Esophagus squamous epithelium (tissue), 5 donors: ENCODE measurements around the gene MRRF. TPM values are rescaled to one million over a fixed set of nuclear protein-coding genes. Genes with fewer than 3 reads are reported as not detected.

Source experiments
- DNase-seq: peaks from one replicate; lab custom pipeline; 2025; lab: John Stamatoyannopoulos, UW
- H3K27ac ChIP-seq, 4 donors: fragments of 200-600 bp; sonication (generic); one replicate each; pipeline ENCODE4 v1.5.1; 2016 to 2019; ENCODE audit warnings: mild to moderate bottlenecking in 1 of 4
- H3K27me3 ChIP-seq, 4 donors: fragments of 200-600 bp; sonication (generic); 1 replicate in 3 of 4; 2 replicates in 1 of 4; pipeline versions ENCODE4 v1.5.1 to v1.6.0; 2017 to 2021; ENCODE audit warnings: antibody characterized with exemption in 1 of 4
- H3K36me3 ChIP-seq, 3 donors: fragments of 200-600 bp; sonication (generic); one replicate each; pipeline ENCODE4 v1.5.1; 2016 to 2019
- H3K4me1 ChIP-seq, 3 donors: fragments of 200-600 bp; sonication (generic); one replicate each; pipeline ENCODE4 v1.5.1; 2017 to 2019
- H3K4me3 ChIP-seq, 4 donors: fragments of 200-600 bp; sonication (generic); 1 replicate in 3 of 4; 2 replicates in 1 of 4; pipeline ENCODE4 v1.5.1; 2016 to 2019; ENCODE audit warnings: mild to moderate bottlenecking in 2 of 4, moderate library complexity in 1 of 4
- H3K9me3 ChIP-seq, 3 donors: fragments of 200-600 bp; sonication (generic); one replicate each; pipeline ENCODE4 v1.5.1; 2016 to 2019
- CTCF ChIP-seq, 6 experiments: fragments of 450-650 bp in 4 of 6; fragments of 200-600 bp in 2 of 6; sonication (generic) in 2 of 6; IDR thresholded peaks; one replicate each; pipeline ENCODE4 v1.5.1; 2016 to 2019; ENCODE audit warnings: antibody characterized with exemption in 6 of 6, mild to moderate bottlenecking in 4 of 6, moderate library complexity in 4 of 6
- POLR2A ChIP-seq, 4 donors: fragments of 450-650 bp; IDR thresholded peaks; one replicate each; pipeline ENCODE4 v1.6.1; 2017; ENCODE audit warnings: antibody characterized with exemption in 4 of 4, mild to moderate bottlenecking in 4 of 4, moderate library complexity in 3 of 4
- WGBS, 2 donors: methylation state at CpG; one replicate each; pipeline ENCODE4 v1.1.5; 2018; 5-methylcytosine and 5-hydroxymethylcytosine counted together
- intact Hi-C: fragments of 100-400 bp; cut with DNase I; formaldehyde crosslinking; loops from one replicate; pipeline ENCODE4 v1.15.0; 2022
- total RNA-seq, 4 donors: library from RNA; depleted of rRNA; stranded (reverse); fragments of >200 nt; gene quantifications; one replicate each; pipeline ENCODE4 v1.1.0, GENCODE V29; 2016
- donor health status: DM: yes; HTN: yes; CAD: no.

MRRF gene
- total RNA-seq, 4 donors from 2014 or later = 23.9 to 48.6 (median 40.4) TPM

DNA sequence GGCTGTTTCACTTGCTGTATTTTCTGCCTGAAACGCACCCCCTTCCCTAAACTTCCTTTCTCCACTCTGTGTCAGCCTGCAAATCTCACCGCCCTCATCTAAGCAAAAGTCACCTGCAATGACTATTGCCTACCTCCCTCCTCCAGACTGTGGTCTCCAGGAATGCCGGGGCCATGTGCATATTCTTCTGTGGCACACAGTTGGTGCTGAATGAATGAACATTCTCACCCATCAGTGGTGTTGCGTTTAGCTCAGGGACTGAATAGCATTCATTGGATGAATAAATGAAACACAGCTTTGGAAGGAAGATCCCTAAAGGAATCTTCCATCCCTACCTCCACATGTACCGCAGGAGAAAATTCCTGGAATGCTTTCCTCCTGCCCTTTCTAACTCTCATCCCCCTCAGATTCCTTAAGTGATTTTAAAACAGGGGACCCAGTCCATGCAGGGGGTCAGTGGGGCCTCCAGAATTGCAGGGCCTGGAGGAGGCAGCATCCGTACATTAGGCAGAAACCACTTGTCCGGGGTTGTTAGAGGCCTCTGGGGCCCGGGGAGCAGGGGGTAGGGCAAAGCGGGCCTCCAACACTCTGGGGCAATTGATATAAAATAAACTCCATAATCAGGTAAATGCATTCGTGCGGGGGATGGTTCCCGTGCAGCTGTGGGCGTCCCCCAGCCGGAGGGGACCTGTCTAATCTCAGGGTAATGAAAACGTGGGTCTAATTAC, 77.8 kb downstream of the MRRF start:
- Histone ChIP-seq H3K9me3 (no peaks in the 10 kb centered on the region), H3K4me3 (no peak overlapping the region), H3K27ac (no peak overlapping the region), H3K36me3 (no peaks in the 10 kb centered on the region), H3K27me3 (peaks cover 0 to 3% (median 0%) of the 10 kb centered on the region in 4 donors), H3K4me1 (peaks cover 4 to 26% (median 6%) of the 10 kb centered on the region in 3 donors)
- DNase-seq = no peak
- 81 to 86% methylated on average over 11 to 13 of the region's 15 CpGs for WGBS, 2 donors
- intact Hi-C loops = no loop called here
- TF ChIP-seq CTCF (IDR thresholded peaks at IDR 0.05) (no peak), POLR2A (IDR thresholded peaks at IDR 0.05) (no peak)

DNA sequence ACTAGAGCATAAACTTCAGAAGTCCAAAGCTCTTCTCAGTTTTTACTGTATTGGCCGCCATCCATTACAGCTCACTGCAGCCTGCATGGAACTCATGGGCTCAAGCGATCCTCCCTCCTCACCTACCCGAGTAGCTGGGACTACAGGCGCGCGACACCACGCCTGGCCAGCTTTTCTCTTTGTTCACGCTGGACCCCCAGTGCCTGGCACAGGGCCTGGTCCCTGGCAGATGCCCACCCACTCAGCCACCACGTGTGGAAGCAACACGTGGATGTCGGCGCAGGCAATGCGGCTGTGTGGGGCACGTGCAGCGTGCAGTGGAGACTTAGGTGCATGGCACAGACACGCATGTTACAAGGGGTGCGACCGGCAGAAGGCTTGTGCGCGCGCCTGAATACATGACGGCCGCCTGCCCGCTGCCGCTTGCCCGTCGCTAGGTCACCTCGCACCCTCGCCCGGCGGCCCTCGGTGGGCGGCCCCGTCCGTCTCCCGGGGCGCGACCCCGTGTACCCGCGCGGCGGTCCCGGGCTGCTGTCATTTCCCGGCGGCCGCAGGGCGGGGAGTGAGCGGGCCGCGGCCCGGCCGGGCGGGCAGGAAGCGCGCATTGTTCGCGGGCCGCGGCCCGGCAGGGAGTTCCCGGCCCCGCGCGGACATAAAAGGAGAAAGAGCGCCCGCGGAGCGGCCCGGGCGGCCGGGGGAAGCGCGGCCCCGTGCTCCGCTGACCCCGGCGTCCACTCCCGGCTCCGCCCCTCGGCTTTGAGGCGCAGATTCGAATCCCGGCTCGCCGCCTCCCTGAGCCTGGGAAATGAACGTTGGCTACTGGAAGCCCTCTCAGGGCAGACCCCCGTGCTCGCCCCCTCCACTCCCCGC, 82.0 kb downstream of the MRRF start:
- H3K4me3 ChIP-seq = peak overlapping the region; percentile 40 to 62 (median 54)
- intact Hi-C loops = no loop called here
- DNase-seq = no peak

DNA sequence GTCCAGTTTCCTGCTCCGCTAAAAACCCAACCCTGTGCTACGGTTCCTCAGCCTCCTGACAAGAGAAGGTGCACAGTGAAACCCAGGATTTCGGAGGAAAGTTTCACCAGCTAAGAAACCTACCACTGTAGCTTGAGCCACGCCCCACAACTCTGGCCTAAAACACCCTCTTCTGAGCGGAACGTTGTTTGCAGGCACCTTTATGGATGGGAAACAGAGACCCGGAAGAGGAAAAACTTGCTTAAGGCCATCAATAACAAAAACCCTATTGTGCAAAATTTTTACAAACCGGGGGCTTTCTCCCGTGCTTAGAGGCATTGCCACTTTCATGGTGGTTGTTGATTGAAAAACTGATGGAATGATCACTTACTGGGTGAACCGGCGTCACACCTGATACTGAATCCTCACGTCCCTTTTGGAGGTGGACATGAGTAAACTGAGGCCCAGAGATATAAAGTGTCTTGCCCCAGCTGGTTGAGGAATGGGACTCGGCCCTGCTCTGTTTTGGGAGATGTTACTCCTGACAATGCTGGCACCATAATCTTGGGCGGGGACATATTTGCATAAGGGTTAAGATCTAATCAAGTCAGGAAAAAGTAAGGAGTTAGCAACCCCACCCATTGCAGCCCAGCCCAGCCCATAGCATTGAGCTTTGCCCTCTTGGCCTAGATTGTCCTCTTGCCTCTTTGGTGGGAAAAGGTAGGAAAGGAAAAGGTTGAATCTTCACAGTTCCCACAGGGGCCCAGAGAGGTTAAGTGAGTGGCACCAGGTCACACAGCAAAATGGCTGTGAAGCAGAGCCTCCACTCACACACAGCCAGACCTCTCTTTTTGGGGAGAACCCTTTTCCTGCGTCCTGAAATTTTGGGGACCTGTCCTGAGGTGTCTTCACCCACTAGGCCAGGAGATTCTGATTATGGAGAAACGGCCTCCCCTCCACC, 82.9 kb downstream of the MRRF start:
- peaks cover 0 to 4% (median 0%) of the 10 kb centered on the region in 4 donors for H3K27me3 ChIP-seq
- no peak for TF ChIP-seq POLR2A (IDR thresholded peaks at IDR 0.05)
- no peak for DNase-seq
- intact Hi-C loops = no loop called here
- peak overlapping the region; percentile 17 to 77 (median 47) for H3K27ac ChIP-seq
- peaks cover 0 to under 1% (median 0%) of the 10 kb centered on the region in 3 donors for H3K9me3 ChIP-seq
- peaks cover 4 to 23% (median 14%) of the 10 kb centered on the region in 3 donors for H3K4me1 ChIP-seq
- peak overlapping the region; percentile 40 to 62 (median 54) for H3K4me3 ChIP-seq
- H3K36me3 ChIP-seq = no peaks in the 10 kb centered on the region
- 33 to 36% methylated on average over 10 to 14 of the region's 16 CpGs for WGBS, 2 donors

More for the DNA sequence above, 82.0 kb downstream of the MRRF start:
- peak overlapping the region; percentile 29 to 77 (median 47) for H3K27ac ChIP-seq
- peaks cover 0 to 4% (median 0%) of the 10 kb centered on the region in 4 donors for H3K27me3 ChIP-seq
- no peaks in the 10 kb centered on the region for H3K9me3 ChIP-seq
- WGBS, 2 donors = 31 to 37% methylated on average over 4 to 12 of the region's 90 CpGs
- TF ChIP-seq CTCF (IDR thresholded peaks at IDR 0.05) = peak in 1 of 6 experiments; percentile 12
- TF ChIP-seq POLR2A (IDR thresholded peaks at IDR 0.05) = no peak
- peaks cover 4 to 23% (median 14%) of the 10 kb centered on the region in 3 donors for H3K4me1 ChIP-seq
- no peaks in the 10 kb centered on the region for H3K36me3 ChIP-seq

DNA sequence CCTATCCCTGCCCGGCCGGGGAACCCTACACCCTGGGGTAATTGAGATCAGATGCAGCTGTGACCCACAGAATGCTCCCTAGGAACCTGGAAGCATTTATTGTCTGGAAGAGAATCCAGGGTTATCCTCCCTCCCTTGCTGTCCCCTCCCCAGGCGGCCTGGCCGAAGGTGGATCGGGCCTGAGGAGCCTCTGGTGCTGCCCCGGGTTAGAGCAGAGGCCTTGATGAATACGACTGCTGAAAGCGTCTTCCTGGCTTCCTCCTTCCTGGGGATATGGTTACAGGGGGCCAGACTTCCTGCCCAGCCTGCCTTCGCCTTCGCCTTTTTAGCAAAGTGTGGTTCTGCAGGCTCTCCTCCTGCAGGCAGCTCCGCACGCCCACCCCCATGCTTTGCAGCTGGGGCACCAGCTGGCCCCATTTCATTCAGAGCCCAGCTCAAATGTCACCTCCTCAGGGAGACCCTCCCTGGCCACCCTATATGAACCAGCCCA, 83.7 kb downstream of the MRRF start:
- H3K27ac ChIP-seq = peak overlapping the region in 2 of 4 donors; percentile 19 to 77

More for the DNA sequence above, 83.7 kb downstream of the MRRF start:
- H3K4me3 ChIP-seq = no peak overlapping the region
- TF ChIP-seq POLR2A (IDR thresholded peaks at IDR 0.05) (no peak), CTCF (IDR thresholded peaks at IDR 0.05) (no peak)
- peaks cover 0 to 4% (median 0%) of the 10 kb centered on the region in 4 donors for H3K27me3 ChIP-seq
- DNase-seq = no peak
- intact Hi-C loops = no loop called here
- WGBS, 2 donors = 79 to 81% methylated on average over 9 to 12 of the region's 12 CpGs
- H3K36me3 ChIP-seq = no peaks in the 10 kb centered on the region
- peaks cover 4 to 23% (median 14%) of the 10 kb centered on the region in 3 donors for H3K4me1 ChIP-seq
- peaks cover 0 to 7% (median 5%) of the 10 kb centered on the region in 3 donors for H3K9me3 ChIP-seq
